Measurements from ENCODE around the gene TBL1X.

DNA sequence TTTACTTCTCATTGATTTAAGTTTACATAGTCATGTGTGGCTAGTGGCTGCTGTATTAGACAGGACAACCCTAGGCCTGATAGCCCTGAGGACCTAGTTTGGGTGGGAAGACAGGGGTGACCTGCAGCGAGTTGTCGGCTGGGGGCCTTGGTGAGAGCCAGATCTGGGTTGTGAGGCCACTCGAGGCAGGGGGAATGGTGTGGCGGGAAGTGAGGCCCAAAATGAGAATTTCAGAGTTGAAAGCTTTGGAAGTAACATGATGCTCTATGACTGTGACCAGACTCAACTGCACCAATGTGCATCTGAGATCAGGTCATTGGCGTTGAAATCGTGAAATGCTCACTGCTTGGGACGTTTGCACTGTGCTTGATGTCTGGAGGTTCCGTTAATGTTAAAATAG, 72.9 kb downstream of the TBL1X start:
- no peak for TF ChIP-seq POLR2A (IDR thresholded peaks at IDR 0.05)
- TF ChIP-seq, protein P1, sequence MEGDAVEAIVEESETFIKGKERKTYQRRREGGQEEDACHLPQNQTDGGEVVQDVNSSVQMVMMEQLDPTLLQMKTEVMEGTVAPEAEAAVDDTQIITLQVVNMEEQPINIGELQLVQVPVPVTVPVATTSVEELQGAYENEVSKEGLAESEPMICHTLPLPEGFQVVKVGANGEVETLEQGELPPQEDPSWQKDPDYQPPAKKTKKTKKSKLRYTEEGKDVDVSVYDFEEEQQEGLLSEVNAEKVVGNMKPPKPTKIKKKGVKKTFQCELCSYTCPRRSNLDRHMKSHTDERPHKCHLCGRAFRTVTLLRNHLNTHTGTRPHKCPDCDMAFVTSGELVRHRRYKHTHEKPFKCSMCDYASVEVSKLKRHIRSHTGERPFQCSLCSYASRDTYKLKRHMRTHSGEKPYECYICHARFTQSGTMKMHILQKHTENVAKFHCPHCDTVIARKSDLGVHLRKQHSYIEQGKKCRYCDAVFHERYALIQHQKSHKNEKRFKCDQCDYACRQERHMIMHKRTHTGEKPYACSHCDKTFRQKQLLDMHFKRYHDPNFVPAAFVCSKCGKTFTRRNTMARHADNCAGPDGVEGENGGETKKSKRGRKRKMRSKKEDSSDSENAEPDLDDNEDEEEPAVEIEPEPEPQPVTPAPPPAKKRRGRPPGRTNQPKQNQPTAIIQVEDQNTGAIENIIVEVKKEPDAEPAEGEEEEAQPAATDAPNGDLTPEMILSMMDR (IDR thresholded peaks at IDR 0.05): no peak

Measured in stomach (tissue), 4 donors.